ENCODE results near the gene ELMOD2.
A peak's percentile ranks its signal among the peaks of the same experiment; 100 is the strongest.

ELMOD2 gene, protein sequence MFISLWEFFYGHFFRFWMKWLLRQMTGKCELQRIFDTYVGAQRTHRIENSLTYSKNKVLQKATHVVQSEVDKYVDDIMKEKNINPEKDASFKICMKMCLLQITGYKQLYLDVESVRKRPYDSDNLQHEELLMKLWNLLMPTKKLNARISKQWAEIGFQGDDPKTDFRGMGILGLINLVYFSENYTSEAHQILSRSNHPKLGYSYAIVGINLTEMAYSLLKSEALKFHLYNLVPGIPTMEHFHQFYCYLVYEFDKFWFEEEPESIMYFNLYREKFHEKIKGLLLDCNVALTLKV

GRCh38 chr4:140523857-140524742 lies at the start of gene ELMOD2:
TSS of gene ELMOD2 (plus strand) at chr4:140524168. CDS start at chr4:140525429, 1,261 bp downstream.
- POLR2A ChIA-PET = interaction anchor here (0.6 to 2.4 kb wide), 10 partner anchors 8 to 151 kb away, joined by 3 to 8 read pairs (median 4); partner anchors contain the start of gene SCOC
- TF ChIP-seq ZNF384 (IDR thresholded peaks at IDR 0.05) = no peak
- peak; percentile 54; the same call in 1 of the 2 replicates for TF ChIP-seq L3MBTL2 (conservative IDR thresholded peaks at IDR 0.05)
- no peak for TF ChIP-seq SP1 (IDR thresholded peaks at IDR 0.05)
- TF ChIP-seq SUZ12 (IDR thresholded peaks at IDR 0.05) = no peak
- no peak for TF ChIP-seq HDGF (IDR thresholded peaks at IDR 0.05; ENCODE audit: borderline replicate concordance)
- TF ChIP-seq ARNT (IDR thresholded peaks at IDR 0.05) = no peak
- TF ChIP-seq FOXK2 (IDR thresholded peaks at IDR 0.05) = no peak
- no peak for TF ChIP-seq CTBP1 (IDR thresholded peaks at IDR 0.05; ENCODE audit: borderline replicate concordance)
- TF ChIP-seq, protein P1, sequence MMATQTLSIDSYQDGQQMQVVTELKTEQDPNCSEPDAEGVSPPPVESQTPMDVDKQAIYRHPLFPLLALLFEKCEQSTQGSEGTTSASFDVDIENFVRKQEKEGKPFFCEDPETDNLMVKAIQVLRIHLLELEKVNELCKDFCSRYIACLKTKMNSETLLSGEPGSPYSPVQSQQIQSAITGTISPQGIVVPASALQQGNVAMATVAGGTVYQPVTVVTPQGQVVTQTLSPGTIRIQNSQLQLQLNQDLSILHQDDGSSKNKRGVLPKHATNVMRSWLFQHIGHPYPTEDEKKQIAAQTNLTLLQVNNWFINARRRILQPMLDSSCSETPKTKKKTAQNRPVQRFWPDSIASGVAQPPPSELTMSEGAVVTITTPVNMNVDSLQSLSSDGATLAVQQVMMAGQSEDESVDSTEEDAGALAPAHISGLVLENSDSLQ (IDR thresholded peaks at IDR 0.05) = no peak
- TF ChIP-seq NFRKB (IDR thresholded peaks at IDR 0.05) = no peak
- no peak for TF ChIP-seq BHLHE40 (IDR thresholded peaks at IDR 0.05; ENCODE audit: borderline replicate concordance)
- TF ChIP-seq TARDBP (IDR thresholded peaks at IDR 0.05) = no peak
- TF ChIP-seq FOXA1 (IDR thresholded peaks at IDR 0.05) = no peak
- no peak for TF ChIP-seq LEF1 (IDR thresholded peaks at IDR 0.05; ENCODE audit: borderline replicate concordance)
- TF ChIP-seq FOXM1 (IDR thresholded peaks at IDR 0.05; ENCODE audit: borderline replicate concordance) = peak; percentile 5; the same call in 1 of the 2 replicates
- TF ChIP-seq ELF4 (IDR thresholded peaks at IDR 0.05) = peak; percentile 90
- CTCF ChIA-PET = interaction anchor here (0.6 to 1.1 kb wide), 5 partner anchors 8 to 164 kb away, joined by 3 to 5 read pairs (median 3); no protein-coding TSS in a partner anchor
- peak; percentile 99 for DNase-seq (ENCODE audit: extremely low spot score)

- no peak for TF ChIP-seq ZNF384 (IDR thresholded peaks at IDR 0.05)
- POLR2A ChIA-PET = no interaction called here
- CTCF ChIA-PET = no interaction called here
- no peak for DNase-seq (ENCODE audit: extremely low spot score)
Measured at GRCh38 chr4:140483445-140483844, 40.5 kb upstream of the ELMOD2 start.

DNA sequence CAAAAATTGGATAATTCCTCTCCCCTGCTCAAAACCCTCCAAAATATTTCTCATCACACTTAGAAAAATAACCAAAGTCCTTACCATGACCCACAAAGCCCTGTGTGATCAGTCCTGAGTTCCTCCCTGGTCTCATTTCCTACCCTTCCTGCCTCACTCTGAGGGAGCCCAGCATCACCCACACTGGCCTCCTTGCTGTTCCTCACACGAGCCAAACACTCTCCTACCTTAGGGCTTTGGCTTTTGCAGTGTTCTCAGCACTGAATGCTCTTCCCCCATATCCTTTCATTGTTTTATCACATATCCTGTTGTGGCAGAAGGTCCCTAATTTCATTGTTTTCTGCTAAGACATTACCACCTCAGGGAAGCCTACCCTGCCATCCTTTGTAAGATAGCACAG lies 38.0 kb upstream of the ELMOD2 start:
- DNase-seq (ENCODE audit: extremely low spot score) = no peak
- no peak for TF ChIP-seq ELF4 (IDR thresholded peaks at IDR 0.05)
- no peak for TF ChIP-seq TARDBP (IDR thresholded peaks at IDR 0.05)
- TF ChIP-seq CTBP1 (IDR thresholded peaks at IDR 0.05; ENCODE audit: borderline replicate concordance) = no peak
- TF ChIP-seq LEF1 (IDR thresholded peaks at IDR 0.05; ENCODE audit: borderline replicate concordance) = no peak
- TF ChIP-seq ARNT (IDR thresholded peaks at IDR 0.05) = no peak
- TF ChIP-seq HDGF (IDR thresholded peaks at IDR 0.05; ENCODE audit: borderline replicate concordance) = no peak
- no peak for TF ChIP-seq ZNF384 (IDR thresholded peaks at IDR 0.05)
- TF ChIP-seq BHLHE40 (IDR thresholded peaks at IDR 0.05; ENCODE audit: borderline replicate concordance) = no peak
- TF ChIP-seq, protein P1 (IDR thresholded peaks at IDR 0.05) = no peak
- TF ChIP-seq FOXK2 (IDR thresholded peaks at IDR 0.05) = no peak
- TF ChIP-seq FOXM1 (IDR thresholded peaks at IDR 0.05; ENCODE audit: borderline replicate concordance) = no peak
- TF ChIP-seq SUZ12 (IDR thresholded peaks at IDR 0.05) = no peak
- no peak for TF ChIP-seq FOXA1 (IDR thresholded peaks at IDR 0.05)
- no peak for TF ChIP-seq NFRKB (IDR thresholded peaks at IDR 0.05)
- TF ChIP-seq L3MBTL2 (conservative IDR thresholded peaks at IDR 0.05) = no peak
- no peak for TF ChIP-seq SP1 (IDR thresholded peaks at IDR 0.05)
- ChIA-PET POLR2A (no interaction called here), CTCF (no interaction called here)

DNA sequence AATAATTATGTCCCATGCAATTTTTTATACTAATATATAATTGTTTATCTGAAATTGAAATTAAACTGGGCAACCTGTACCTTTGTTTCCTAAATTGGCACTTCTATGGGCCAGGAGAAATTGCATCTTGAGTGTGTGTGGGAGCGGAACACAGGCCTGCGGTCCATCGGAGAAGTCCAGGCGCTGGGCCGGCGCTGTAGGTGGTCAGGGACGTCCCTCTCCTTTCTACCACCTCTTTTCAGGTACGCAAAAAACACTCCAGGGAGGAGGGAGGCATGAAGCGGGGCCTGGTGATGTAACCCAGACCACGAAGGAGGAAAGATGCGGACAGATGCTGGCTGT lies 26.6 kb upstream of the ELMOD2 start:
- CTCF ChIA-PET = no interaction called here
- POLR2A ChIA-PET = no interaction called here
- TF ChIP-seq SUZ12 (IDR thresholded peaks at IDR 0.05) = no peak
- no peak for TF ChIP-seq TARDBP (IDR thresholded peaks at IDR 0.05)
- TF ChIP-seq ARNT (IDR thresholded peaks at IDR 0.05) = no peak
- no peak for TF ChIP-seq CTBP1 (IDR thresholded peaks at IDR 0.05; ENCODE audit: borderline replicate concordance)
- no peak for TF ChIP-seq L3MBTL2 (conservative IDR thresholded peaks at IDR 0.05)
- no peak for TF ChIP-seq ZNF384 (IDR thresholded peaks at IDR 0.05)
- TF ChIP-seq, protein P1 (IDR thresholded peaks at IDR 0.05) = no peak
- TF ChIP-seq FOXA1 (IDR thresholded peaks at IDR 0.05) = no peak
- no peak for TF ChIP-seq SP1 (IDR thresholded peaks at IDR 0.05)
- no peak for TF ChIP-seq ELF4 (IDR thresholded peaks at IDR 0.05)
- no peak for TF ChIP-seq HDGF (IDR thresholded peaks at IDR 0.05; ENCODE audit: borderline replicate concordance)
- TF ChIP-seq NFRKB (IDR thresholded peaks at IDR 0.05) = no peak

GRCh38 chr4:140497747-140498636 lies 26.0 kb upstream of the ELMOD2 start, which contains the start of gene MGAT4D:
TSS of gene MGAT4D (minus strand) at chr4:140498293. CDS start at chr4:140498222, 71 bp downstream.
- TF ChIP-seq SP1 (IDR thresholded peaks at IDR 0.05) (no peak), TARDBP (IDR thresholded peaks at IDR 0.05) (no peak), HDGF (IDR thresholded peaks at IDR 0.05; ENCODE audit: borderline replicate concordance) (no peak), FOXK2 (IDR thresholded peaks at IDR 0.05) (no peak), BHLHE40 (IDR thresholded peaks at IDR 0.05; ENCODE audit: borderline replicate concordance) (no peak), NFRKB (IDR thresholded peaks at IDR 0.05) (no peak), ZNF384 (IDR thresholded peaks at IDR 0.05) (no peak), L3MBTL2 (conservative IDR thresholded peaks at IDR 0.05) (no peak), LEF1 (IDR thresholded peaks at IDR 0.05; ENCODE audit: borderline replicate concordance) (no peak), ELF4 (IDR thresholded peaks at IDR 0.05) (no peak), CTBP1 (IDR thresholded peaks at IDR 0.05; ENCODE audit: borderline replicate concordance) (no peak), ARNT (IDR thresholded peaks at IDR 0.05) (no peak), FOXM1 (IDR thresholded peaks at IDR 0.05; ENCODE audit: borderline replicate concordance) (no peak), FOXA1 (IDR thresholded peaks at IDR 0.05) (no peak), SUZ12 (IDR thresholded peaks at IDR 0.05) (no peak)
- TF ChIP-seq, protein P1 (IDR thresholded peaks at IDR 0.05) = no peak
- no peak for DNase-seq (ENCODE audit: extremely low spot score)
- CTCF ChIA-PET = no interaction called here
- POLR2A ChIA-PET = no interaction called here

More for the DNA sequence above, 26.6 kb upstream of the ELMOD2 start:
- no peak for DNase-seq (ENCODE audit: extremely low spot score)
